ENCODE measurements around the gene TRPC4. TPM values are rescaled to one million over a fixed set of nuclear protein-coding genes. Genes with fewer than 3 reads are reported as not detected.

Gene TRPC4
- total RNA-seq, 1 experiment from 2014 or later, result 0.22 TPM

GRCh38 chr13:37666036-37666435, 203.5 kb downstream of the TRPC4 start:
- no peaks in the 10 kb centered on the region for H3K79me2 ChIP-seq (ENCODE audit: low read length)
- H4K20me1 ChIP-seq (ENCODE audit: low read length), result no peaks in the 10 kb centered on the region
- ChIA-PET CTCF (no interaction called here), POLR2A (ENCODE audit: unreplicated experiment) (no interaction called here)
- no TSS peak for BruUV-seq (replicated peaks)
- no peak overlapping the region for H3K27ac ChIP-seq (ENCODE audit: low read length)
- TF ChIP-seq CTCF (conservative IDR thresholded peaks at IDR 0.05; ENCODE audit: low read depth, low read length), result no peak
- no peak for TF ChIP-seq EZH2phosphoT487 (IDR thresholded peaks at IDR 0.05; ENCODE audit: borderline replicate concordance, low read length)
- no peak for TF ChIP-seq EZH2 (IDR thresholded peaks at IDR 0.05; ENCODE audit: low read length, unreplicated experiment)
- ATAC-seq, result no peak
- intact Hi-C loops (cut with micrococcal nuclease), result no loop called here
- no peak overlapping the region for H3K9ac ChIP-seq (ENCODE audit: low read length)
- no peaks in the 10 kb centered on the region for H3K4me1 ChIP-seq (ENCODE audit: insufficient read depth, low read length)
- H3K9me3 ChIP-seq (ENCODE audit: low read length), result no peaks in the 10 kb centered on the region
- H3K4me3 ChIP-seq (ENCODE audit: low read length), result no peak overlapping the region
- no peaks in the 10 kb centered on the region for H3F3A ChIP-seq (ENCODE audit: low read length, unreplicated experiment)
- H3K27me3 ChIP-seq (ENCODE audit: low read length), result no peaks in the 10 kb centered on the region
- H3K36me3 ChIP-seq (ENCODE audit: low read depth, low read length), result no peaks in the 10 kb centered on the region
- no peak overlapping the region for H3K4me2 ChIP-seq (ENCODE audit: low read length)
- no peak overlapping the region for H2AFZ ChIP-seq (ENCODE audit: low read length)
- H3K9me2 ChIP-seq (replicated peaks; ENCODE audit: low read length), result no peaks in the 10 kb centered on the region
- no peak for DNase-seq

- H3K27ac ChIP-seq (ENCODE audit: low read length), result no peak overlapping the region
- no peaks in the 10 kb centered on the region for H3K27me3 ChIP-seq (ENCODE audit: low read length)
These were observed 204.2 kb downstream of the TRPC4 start for GRCh38 chr13:37665420-37665819.

GRCh38 chr13:37663724-37664123, 205.8 kb downstream of the TRPC4 start:
- Histone ChIP-seq H3K4me1 (ENCODE audit: insufficient read depth, low read length) (no peaks in the 10 kb centered on the region), H3K9me3 (ENCODE audit: low read length) (no peaks in the 10 kb centered on the region), H3K4me2 (ENCODE audit: low read length) (no peak overlapping the region), H3K36me3 (ENCODE audit: low read depth, low read length) (no peaks in the 10 kb centered on the region), H2AFZ (ENCODE audit: low read length) (no peak overlapping the region), H3F3A (ENCODE audit: low read length, unreplicated experiment) (no peaks in the 10 kb centered on the region), H3K9ac (ENCODE audit: low read length) (no peak overlapping the region), H4K20me1 (ENCODE audit: low read length) (no peaks in the 10 kb centered on the region), H3K27me3 (ENCODE audit: low read length) (no peaks in the 10 kb centered on the region), H3K79me2 (ENCODE audit: low read length) (no peaks in the 10 kb centered on the region), H3K9me2 (replicated peaks; ENCODE audit: low read length) (no peaks in the 10 kb centered on the region), H3K27ac (ENCODE audit: low read length) (no peak overlapping the region), H3K4me3 (ENCODE audit: low read length) (no peak overlapping the region)
- TF ChIP-seq EZH2 (IDR thresholded peaks at IDR 0.05; ENCODE audit: low read length, unreplicated experiment) (no peak), EZH2phosphoT487 (IDR thresholded peaks at IDR 0.05; ENCODE audit: borderline replicate concordance, low read length) (no peak), CTCF (conservative IDR thresholded peaks at IDR 0.05; ENCODE audit: low read depth, low read length) (no peak)
- ChIA-PET POLR2A (ENCODE audit: unreplicated experiment) (no interaction called here), CTCF (no interaction called here)
- intact Hi-C loops (cut with micrococcal nuclease), result no loop called here
- no TSS peak for BruUV-seq (replicated peaks)
- no peak for ATAC-seq
- DNase-seq, result no peak

More at GRCh38 chr13:37665420-37665819, 204.2 kb downstream of the TRPC4 start:
- no peak for TF ChIP-seq EZH2 (IDR thresholded peaks at IDR 0.05; ENCODE audit: low read length, unreplicated experiment)
- no peak for TF ChIP-seq EZH2phosphoT487 (IDR thresholded peaks at IDR 0.05; ENCODE audit: borderline replicate concordance, low read length)
- no peak for TF ChIP-seq CTCF (conservative IDR thresholded peaks at IDR 0.05; ENCODE audit: low read depth, low read length)
- no peaks in the 10 kb centered on the region for H3K36me3 ChIP-seq (ENCODE audit: low read depth, low read length)
- H2AFZ ChIP-seq (ENCODE audit: low read length), result no peak overlapping the region
- H3K4me2 ChIP-seq (ENCODE audit: low read length), result no peak overlapping the region
- H3K4me1 ChIP-seq (ENCODE audit: insufficient read depth, low read length), result no peaks in the 10 kb centered on the region
- ChIA-PET POLR2A (ENCODE audit: unreplicated experiment) (no interaction called here), CTCF (no interaction called here)
- no peaks in the 10 kb centered on the region for H3K79me2 ChIP-seq (ENCODE audit: low read length)
- intact Hi-C loops (cut with micrococcal nuclease), result no loop called here
- no peaks in the 10 kb centered on the region for H4K20me1 ChIP-seq (ENCODE audit: low read length)
- H3K9me2 ChIP-seq (replicated peaks; ENCODE audit: low read length), result no peaks in the 10 kb centered on the region
- no peak overlapping the region for H3K4me3 ChIP-seq (ENCODE audit: low read length)
- ATAC-seq (no peak), DNase-seq (no peak)
- H3F3A ChIP-seq (ENCODE audit: low read length, unreplicated experiment), result no peaks in the 10 kb centered on the region
- no peaks in the 10 kb centered on the region for H3K9me3 ChIP-seq (ENCODE audit: low read length)
- BruUV-seq (replicated peaks), result no TSS peak
- no peak overlapping the region for H3K9ac ChIP-seq (ENCODE audit: low read length)
